Gastroesophageal sphincter (tissue), 3 donors: ENCODE results near the gene GPLD1.

Source experiments
- CTCF ChIP-seq, 4 experiments: fragments of 200-600 bp in 2 of 4; fragments of 450-650 bp in 2 of 4; sonication (generic) in 1 of 4; IDR thresholded peaks; one replicate each; pipeline ENCODE4 v1.5.1; 2017 to 2019; ENCODE audit warnings: antibody characterized with exemption in 4 of 4, mild to moderate bottlenecking in 2 of 4, moderate library complexity in 2 of 4
- POLR2A ChIP-seq, 2 donors: fragments of 450-650 bp; IDR thresholded peaks; one replicate each; pipeline ENCODE4 v1.6.1; 2017; ENCODE audit warnings: antibody characterized with exemption in 2 of 2, mild to moderate bottlenecking in 2 of 2, moderate library complexity in 1 of 2

DNA sequence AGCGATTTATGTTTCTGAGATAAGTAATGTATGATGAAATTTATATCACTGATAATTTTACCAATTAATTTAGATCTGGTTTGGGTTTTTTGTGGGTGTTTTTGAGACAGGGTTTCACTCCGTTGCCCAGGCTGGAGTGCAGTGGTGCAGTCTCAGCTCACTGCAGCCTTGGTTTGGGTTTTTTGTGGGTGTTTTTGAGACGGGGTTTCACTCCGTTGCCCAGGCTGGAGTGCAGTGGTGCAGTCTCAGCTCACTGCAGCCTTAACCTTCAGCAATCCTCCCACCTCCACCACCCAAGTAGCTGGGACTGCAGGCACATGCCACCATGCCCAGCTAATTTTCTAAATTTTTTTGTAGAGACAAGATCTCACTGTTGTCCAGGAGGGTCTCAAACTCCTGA is 73.6 kb downstream of the GPLD1 start:
- TF ChIP-seq POLR2A (IDR thresholded peaks at IDR 0.05), result no peak
- TF ChIP-seq CTCF (IDR thresholded peaks at IDR 0.05), result no peak
